Nephron progenitor cell (in vitro differentiated cells): ENCODE measurements around the gene TBC1D22A.

Experiments
- DNase-seq: peaks from one replicate; pipeline ENCODE4 v3.0.0; 2021
- H3K27ac Mint-ChIP-seq: 2 replicates; pipeline ENCODE4 v1.8.0; 2021; ENCODE audit warnings: mild to moderate bottlenecking, moderate library complexity, mixed read lengths
- H3K27me3 Mint-ChIP-seq: 2 replicates; pipeline ENCODE4 v1.8.0; 2021; ENCODE audit warnings: mild to moderate bottlenecking, low read depth, mixed read lengths; ENCODE audit not compliant: poor library complexity
- H3K36me3 Mint-ChIP-seq: 2 replicates; pipeline ENCODE4 v1.8.0; 2021; ENCODE audit warnings: low read depth, mixed read lengths
- H3K4me1 Mint-ChIP-seq: 2 replicates; pipeline ENCODE4 v1.8.0; 2021; ENCODE audit warnings: mixed read lengths
- H3K4me3 Mint-ChIP-seq: 2 replicates; pipeline ENCODE4 v1.8.0; 2021; ENCODE audit warnings: mild to moderate bottlenecking, moderate library complexity, mixed read lengths
- H3K9me3 Mint-ChIP-seq: 2 replicates; pipeline ENCODE4 v1.8.0; 2021; ENCODE audit warnings: mild to moderate bottlenecking, moderate library complexity, mixed read lengths
- TF ChIP-seq, protein P1 (sequence below): fragments of 200-600 bp; sonication (generic); IDR thresholded peaks from 2 replicates; pipeline ENCODE4 v1.5.0; 2021; ENCODE audit warnings: antibody characterized with exemption

Gene TBC1D22A

GRCh38 chr22:47144791-47145425 is 382.5 kb downstream of the TBC1D22A start:
- no peak for DNase-seq
- Mint-ChIP-seq H3K27ac (no peak overlapping the region), H3K36me3 (no peaks in the 10 kb centered on the region), H3K4me3 (no peak overlapping the region), H3K9me3 (no peaks in the 10 kb centered on the region), H3K4me1 (peaks cover 16% of the 10 kb centered on the region), H3K27me3 (peaks cover 3% of the 10 kb centered on the region)
- TF ChIP-seq, protein P1, sequence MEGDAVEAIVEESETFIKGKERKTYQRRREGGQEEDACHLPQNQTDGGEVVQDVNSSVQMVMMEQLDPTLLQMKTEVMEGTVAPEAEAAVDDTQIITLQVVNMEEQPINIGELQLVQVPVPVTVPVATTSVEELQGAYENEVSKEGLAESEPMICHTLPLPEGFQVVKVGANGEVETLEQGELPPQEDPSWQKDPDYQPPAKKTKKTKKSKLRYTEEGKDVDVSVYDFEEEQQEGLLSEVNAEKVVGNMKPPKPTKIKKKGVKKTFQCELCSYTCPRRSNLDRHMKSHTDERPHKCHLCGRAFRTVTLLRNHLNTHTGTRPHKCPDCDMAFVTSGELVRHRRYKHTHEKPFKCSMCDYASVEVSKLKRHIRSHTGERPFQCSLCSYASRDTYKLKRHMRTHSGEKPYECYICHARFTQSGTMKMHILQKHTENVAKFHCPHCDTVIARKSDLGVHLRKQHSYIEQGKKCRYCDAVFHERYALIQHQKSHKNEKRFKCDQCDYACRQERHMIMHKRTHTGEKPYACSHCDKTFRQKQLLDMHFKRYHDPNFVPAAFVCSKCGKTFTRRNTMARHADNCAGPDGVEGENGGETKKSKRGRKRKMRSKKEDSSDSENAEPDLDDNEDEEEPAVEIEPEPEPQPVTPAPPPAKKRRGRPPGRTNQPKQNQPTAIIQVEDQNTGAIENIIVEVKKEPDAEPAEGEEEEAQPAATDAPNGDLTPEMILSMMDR = no peak

- H3K27ac Mint-ChIP-seq = no peak overlapping the region
- no peak overlapping the region for H3K4me3 Mint-ChIP-seq
- H3K4me1 Mint-ChIP-seq = peaks cover 16% of the 10 kb centered on the region
- H3K36me3 Mint-ChIP-seq = no peaks in the 10 kb centered on the region
- peaks cover 3% of the 10 kb centered on the region for H3K27me3 Mint-ChIP-seq
- TF ChIP-seq, protein P1 = no peak
- H3K9me3 Mint-ChIP-seq = no peaks in the 10 kb centered on the region
- DNase-seq = no peak
Observed at GRCh38 chr22:47145883-47146282, 383.4 kb downstream of the TBC1D22A start.

DNA sequence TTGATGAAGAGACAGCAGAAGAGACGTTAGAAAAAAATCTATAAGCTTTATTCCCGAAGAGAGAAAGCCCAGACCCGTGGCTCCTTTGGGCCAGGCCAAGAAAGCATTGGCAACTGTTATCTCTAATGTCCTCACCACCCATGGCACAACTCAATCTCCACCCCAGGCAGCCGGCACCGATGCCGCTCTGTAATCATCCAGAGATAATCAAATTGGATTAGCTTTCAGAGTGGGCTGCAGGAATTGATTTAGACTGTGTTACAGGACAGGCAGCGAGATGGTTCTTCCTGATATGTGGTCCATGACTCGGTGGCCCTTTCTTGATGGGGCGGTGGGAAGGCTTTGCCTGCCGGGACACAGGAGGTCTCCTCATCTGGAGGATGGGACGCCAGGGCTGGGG is 383.9 kb downstream of the TBC1D22A start:
- Mint-ChIP-seq H3K27ac (peak overlapping the region; percentile 45), H3K4me1 (peaks cover 16% of the 10 kb centered on the region), H3K36me3 (no peaks in the 10 kb centered on the region), H3K4me3 (no peak overlapping the region), H3K9me3 (no peaks in the 10 kb centered on the region), H3K27me3 (peaks cover 3% of the 10 kb centered on the region)
- no peak for DNase-seq
- TF ChIP-seq, protein P1 = no peak

DNA sequence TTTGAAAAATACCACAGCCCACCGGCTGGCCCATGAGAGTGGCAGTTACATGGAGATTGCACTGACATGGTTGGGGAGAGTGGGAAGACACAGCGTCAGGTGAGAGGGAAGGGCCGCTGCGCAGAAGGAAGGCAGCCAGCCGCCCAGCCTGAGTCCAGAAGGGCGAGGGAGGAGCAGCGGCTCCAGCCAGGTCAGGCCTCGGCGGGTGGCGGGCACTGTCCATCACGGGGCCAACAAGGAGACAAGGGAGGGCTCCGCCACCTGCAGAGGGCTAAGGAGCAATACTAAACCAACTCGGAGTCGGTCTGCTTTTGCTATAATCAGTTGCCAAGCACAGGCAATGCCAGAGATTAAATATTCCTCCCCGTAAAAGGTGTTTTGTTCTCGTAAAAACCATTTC is 384.5 kb downstream of the TBC1D22A start:
- Mint-ChIP-seq H3K9me3 (no peaks in the 10 kb centered on the region), H3K4me1 (peaks cover 16% of the 10 kb centered on the region), H3K27ac (peak overlapping the region; percentile 45), H3K4me3 (no peak overlapping the region), H3K36me3 (no peaks in the 10 kb centered on the region), H3K27me3 (peaks cover 3% of the 10 kb centered on the region)
- TF ChIP-seq, protein P1 = no peak
- no peak for DNase-seq

DNA sequence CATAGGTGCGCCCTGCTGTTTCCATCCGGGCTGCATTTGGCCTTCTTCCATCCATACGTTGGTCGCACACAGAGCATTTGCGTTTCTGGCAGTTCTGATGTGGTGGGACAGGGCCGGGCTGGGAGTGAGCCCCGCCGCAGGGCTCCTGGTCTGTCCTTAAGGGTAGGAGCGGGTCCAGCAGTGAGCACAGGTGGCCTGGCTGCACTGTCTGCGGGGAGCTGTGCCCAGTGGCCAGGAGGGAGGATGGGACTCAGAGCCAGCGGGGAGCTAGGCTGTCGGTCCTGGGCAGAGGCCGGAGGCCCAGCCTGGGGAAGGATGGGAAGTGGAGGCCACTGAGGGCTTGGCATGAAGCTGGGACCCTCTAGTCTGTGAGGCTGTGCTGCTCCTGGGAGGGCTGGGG is 385.1 kb downstream of the TBC1D22A start:
- TF ChIP-seq, protein P1 = no peak
- Mint-ChIP-seq H3K36me3 (no peaks in the 10 kb centered on the region), H3K27me3 (peaks cover 3% of the 10 kb centered on the region), H3K27ac (no peak overlapping the region), H3K4me3 (no peak overlapping the region), H3K4me1 (peaks cover 16% of the 10 kb centered on the region), H3K9me3 (no peaks in the 10 kb centered on the region)
- no peak for DNase-seq

DNA sequence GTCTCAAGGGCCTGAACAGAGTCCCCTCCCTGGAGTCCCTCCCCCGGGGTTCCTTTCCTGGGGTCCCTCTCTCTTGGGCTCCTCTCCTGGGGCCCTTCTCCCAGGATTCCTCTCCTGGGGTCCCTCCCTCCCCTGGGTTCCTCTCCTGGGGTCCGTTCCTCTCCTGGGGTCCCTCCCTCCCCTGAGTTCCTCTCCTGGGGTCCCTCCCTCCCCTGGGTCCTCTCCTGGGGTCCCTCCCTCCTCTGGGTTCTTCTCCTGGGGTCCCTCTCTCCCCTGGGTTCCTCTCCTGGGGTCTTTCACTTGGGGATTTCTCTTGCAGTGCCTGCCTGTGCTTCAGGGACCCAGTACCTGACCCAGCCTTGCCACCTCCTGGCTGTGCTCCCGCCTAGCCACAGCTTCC is 386.1 kb downstream of the TBC1D22A start:
- TF ChIP-seq, protein P1 = no peak
- no peak for DNase-seq
- H3K9me3 Mint-ChIP-seq = no peaks in the 10 kb centered on the region
- H3K4me3 Mint-ChIP-seq = no peak overlapping the region
- no peaks in the 10 kb centered on the region for H3K36me3 Mint-ChIP-seq
- peaks cover 21% of the 10 kb centered on the region for H3K4me1 Mint-ChIP-seq
- H3K27ac Mint-ChIP-seq = no peak overlapping the region
- peaks cover 3% of the 10 kb centered on the region for H3K27me3 Mint-ChIP-seq
